DMS153 (cell line): ENCODE data around the gene MACO1.
"Not testable (repeated sequence)": the region's sequence is repeated elsewhere in the genome, so short reads cannot be mapped to it uniquely, and the experiment has no call there.

Experiments used
- DNase-seq: peaks from one replicate; lab custom pipeline; 2025; lab: John Stamatoyannopoulos, UW

MACO1 gene

GRCh38 chr1:25430073-25430966 lies at the start of gene MACO1:
MACO1 (plus strand) TSS chr1:25430897; CDS start chr1:25431099, 202 bp downstream.
- peak; percentile 96 for DNase-seq

GRCh38 chr1:25382543-25382942 lies 48.2 kb upstream of the MACO1 start:
- not testable (repeated sequence) for DNase-seq

- DNase-seq: not testable (repeated sequence)
Observed at GRCh38 chr1:25383090-25383489, 47.6 kb upstream of the MACO1 start.

- DNase-seq: not testable (repeated sequence)
Observed at GRCh38 chr1:25383875-25384274, 46.8 kb upstream of the MACO1 start.

GRCh38 chr1:25387096-25387495 lies 43.6 kb upstream of the MACO1 start:
- DNase-seq: not testable (repeated sequence)

- DNase-seq: peak; percentile 47
Observed at GRCh38 chr1:25388691-25389090, 42.0 kb upstream of the MACO1 start.

- DNase-seq: not testable (repeated sequence)
Observed at GRCh38 chr1:25389721-25390120, 41.0 kb upstream of the MACO1 start.

- no peak for DNase-seq
Observed at GRCh38 chr1:25392841-25393240, 37.9 kb upstream of the MACO1 start.

GRCh38 chr1:25397549-25397948 lies 33.1 kb upstream of the MACO1 start:
- DNase-seq: not testable (repeated sequence)

- DNase-seq: not testable (repeated sequence)
Observed at GRCh38 chr1:25398079-25398478, 32.6 kb upstream of the MACO1 start.

GRCh38 chr1:25402947-25403803 lies 27.5 kb upstream of the MACO1 start:
- DNase-seq: not testable (repeated sequence)

GRCh38 chr1:25405731-25406305 lies 24.9 kb upstream of the MACO1 start:
- DNase-seq: peak; percentile 59

GRCh38 chr1:25409641-25410427 lies 20.9 kb upstream of the MACO1 start:
- DNase-seq: not testable (repeated sequence)

- not testable (repeated sequence) for DNase-seq
Observed at GRCh38 chr1:25412872-25413623, 17.6 kb upstream of the MACO1 start.

GRCh38 chr1:25414157-25414556 lies 16.5 kb upstream of the MACO1 start:
- not testable (repeated sequence) for DNase-seq

GRCh38 chr1:25414578-25414977 lies 16.1 kb upstream of the MACO1 start:
- not testable (repeated sequence) for DNase-seq

GRCh38 chr1:25417280-25417679 lies 13.4 kb upstream of the MACO1 start:
- not testable (repeated sequence) for DNase-seq

- DNase-seq: not testable (repeated sequence)
Observed at GRCh38 chr1:25419339-25419738, 11.4 kb upstream of the MACO1 start.

- not testable (repeated sequence) for DNase-seq
Observed at GRCh38 chr1:25420715-25421114, 10.0 kb upstream of the MACO1 start, which contains the start of gene RHCE. RHCE (minus strand) TSS chr1:25420825; CDS start chr1:25420786, 39 bp downstream.

GRCh38 chr1:25423206-25423605 lies 7.5 kb upstream of the MACO1 start:
- DNase-seq: not testable (repeated sequence)
